Caco-2 (cell line): ENCODE results near the gene ABCF2. TPM values are rescaled to one million over a fixed set of nuclear protein-coding genes. Genes with fewer than 3 reads are reported as not detected.
A peak's percentile ranks its signal among the peaks of the same experiment; 100 is the strongest.

Source experiments
- BruUV-seq: library from RNA; stranded (reverse); fragments of 400-500 nt; replicated peaks from 2 replicates; lab custom pipeline; 2021; lab: Mats Ljungman, UMichigan
- CTCF ChIA-PET: fragments of 300-600 bp; sonication (Branson Sonifier 250); formaldehyde crosslinking; loops from one replicate; lab custom pipeline; 2022; ENCODE audit warnings: antibody characterized with exemption; lab: Charles Lee
- POLR2A ChIA-PET: fragments of 300-600 bp; sonication (Branson Sonifier 250); formaldehyde crosslinking; loops from one replicate; lab custom pipeline; 2022; ENCODE audit warnings: antibody characterized with exemption; lab: Charles Lee
- DNase-seq, 2 experiments: peaks; one replicate each; pipeline versions ENCODE4 v3.0.0 to v3.0.0-alpha.2; 2020 to 2022
- H3K27me3 ChIP-seq: replicated peaks from 2 replicates; pipeline ENCODE4 v1.6.0; 2011; ENCODE audit warnings: low read length; ENCODE audit not compliant: control insufficient read depth, insufficient read depth
- H3K36me3 ChIP-seq: 2 replicates; pipeline ENCODE4 v1.5.1; 2011; ENCODE audit warnings: low read length; ENCODE audit not compliant: control insufficient read depth, insufficient read depth
- H3K4me1 ChIP-seq: fragments of 250-450 bp; sonication (Bioruptor Pico); 2 replicates; pipeline ENCODE4 v1.5.1; 2020; ENCODE audit warnings: mild to moderate bottlenecking
- H3K4me3 ChIP-seq: 2 replicates; pipeline ENCODE4 v1.5.1; 2011; ENCODE audit warnings: low read depth, mild to moderate bottlenecking, control low read depth, low read length
- H3K9me3 ChIP-seq: fragments of 250-450 bp; sonication (Bioruptor Pico); 2 replicates; pipeline ENCODE4 v1.5.1; 2020; ENCODE audit warnings: mild to moderate bottlenecking, moderate library complexity
- H3K27ac Mint-ChIP-seq: one replicate; pipeline ENCODE4 v1.8.0; 2022; ENCODE audit warnings: mixed read lengths; ENCODE audit not compliant: unreplicated experiment
- H3K27me3 Mint-ChIP-seq: one replicate; pipeline ENCODE4 v1.8.0; 2022; ENCODE audit warnings: mixed read lengths; ENCODE audit not compliant: insufficient read depth, unreplicated experiment
- H3K36me3 Mint-ChIP-seq: one replicate; pipeline ENCODE4 v1.8.0; 2022; ENCODE audit warnings: mild to moderate bottlenecking, mixed read lengths; ENCODE audit not compliant: insufficient read depth, unreplicated experiment
- H3K4me1 Mint-ChIP-seq: one replicate; pipeline ENCODE4 v1.8.0; 2022; ENCODE audit warnings: low read depth, mixed read lengths; ENCODE audit not compliant: unreplicated experiment
- H3K4me3 Mint-ChIP-seq: one replicate; pipeline ENCODE4 v1.8.0; 2022; ENCODE audit warnings: mild to moderate bottlenecking, moderate library complexity, mixed read lengths; ENCODE audit not compliant: unreplicated experiment
- H3K9me3 Mint-ChIP-seq: one replicate; pipeline ENCODE4 v1.8.0; 2022; ENCODE audit warnings: mixed read lengths; ENCODE audit not compliant: unreplicated experiment
- CTCF ChIP-seq, 2 experiments: fragments of 200-600 bp in 1 of 2; IDR thresholded peaks; 1 replicate in 1 of 2; 2 replicates in 1 of 2; pipeline versions ENCODE4 v1.5.1 to v1.8.0; 2011 to 2022; ENCODE audit warnings: antibody characterized with exemption in 1 of 2, control low read depth in 1 of 2, inconsistent platforms in 1 of 2, low read depth in 1 of 2, low read length in 1 of 2, mild to moderate bottlenecking in 1 of 2, moderate library complexity in 1 of 2; ENCODE audit not compliant: insufficient read depth in 1 of 2, severe bottlenecking in 1 of 2, unreplicated experiment in 1 of 2
- intact Hi-C: fragments of 100-400 bp; cut with micrococcal nuclease; formaldehyde crosslinking; loops from one replicate; pipeline ENCODE4 v1.10.0; 2022; ENCODE audit not compliant: unreplicated experiment
- total RNA-seq: library from RNA; stranded (reverse); gene quantifications from 2 replicates; pipeline ENCODE4 v1.2.3, GENCODE V29; 2022

ABCF2 gene
- total RNA-seq, 1 experiment from 2014 or later: 57.8 TPM

- no peaks in the 10 kb centered on the region for H3K36me3 ChIP-seq
- ChIA-PET POLR2A (no interaction called here), CTCF (interaction anchor here (0.8 kb wide), 1 partner anchor 53 kb away, joined by 3 read pairs; no protein-coding TSS in a partner anchor)
- TF ChIP-seq CTCF (IDR thresholded peaks at IDR 0.05; ENCODE audit: insufficient read depth in 1 of 2, low read depth in 1 of 2, low read length in 1 of 2, severe bottlenecking in 1 of 2, unreplicated experiment in 1 of 2): no peak
- no peak overlapping the region for H3K4me3 Mint-ChIP-seq
- H3K27me3 Mint-ChIP-seq: peaks cover 21% of the 10 kb centered on the region
- H3K4me3 ChIP-seq: no peak overlapping the region
- intact Hi-C loops: no loop called here
- no peaks in the 10 kb centered on the region for H3K9me3 ChIP-seq
- no peaks in the 10 kb centered on the region for H3K27me3 ChIP-seq
- H3K9me3 Mint-ChIP-seq: no peaks in the 10 kb centered on the region
- no peak overlapping the region for H3K27ac Mint-ChIP-seq
- H3K4me1 ChIP-seq: no peaks in the 10 kb centered on the region
- H3K36me3 Mint-ChIP-seq: no peaks in the 10 kb centered on the region
- DNase-seq: peak in 1 of 2 experiments; percentile 20
- H3K4me1 Mint-ChIP-seq: no peaks in the 10 kb centered on the region
- no TSS peak for BruUV-seq
These were observed 49.7 kb downstream of the ABCF2 start for GRCh38 chr7:151177310-151177709.

- H3K4me3 ChIP-seq: no peak overlapping the region
- POLR2A ChIA-PET: no interaction called here
- intact Hi-C loops: no loop called here
- no peaks in the 10 kb centered on the region for H3K4me1 Mint-ChIP-seq
- no peaks in the 10 kb centered on the region for H3K27me3 ChIP-seq
- no peaks in the 10 kb centered on the region for H3K4me1 ChIP-seq
- no TSS peak for BruUV-seq
- no peak overlapping the region for H3K27ac Mint-ChIP-seq
- no peak overlapping the region for H3K4me3 Mint-ChIP-seq
- CTCF ChIA-PET: interaction anchor here (0.8 kb wide), 1 partner anchor 53 kb away, joined by 3 read pairs; no protein-coding TSS in a partner anchor
- H3K9me3 ChIP-seq: no peaks in the 10 kb centered on the region
- TF ChIP-seq CTCF (IDR thresholded peaks at IDR 0.05; ENCODE audit: insufficient read depth in 1 of 2, low read depth in 1 of 2, low read length in 1 of 2, severe bottlenecking in 1 of 2, unreplicated experiment in 1 of 2): no peak
- H3K27me3 Mint-ChIP-seq: peaks cover 23% of the 10 kb centered on the region
- no peaks in the 10 kb centered on the region for H3K36me3 ChIP-seq
- H3K9me3 Mint-ChIP-seq: no peaks in the 10 kb centered on the region
- H3K36me3 Mint-ChIP-seq: no peaks in the 10 kb centered on the region
- peak in 1 of 2 experiments; percentile 20 for DNase-seq
These were observed 50.6 kb downstream of the ABCF2 start for GRCh38 chr7:151176401-151176800.

GRCh38 chr7:151175793-151176311 lies 51.2 kb downstream of the ABCF2 start:
- ChIA-PET POLR2A (no interaction called here), CTCF (interaction anchor here (0.9 kb wide), 1 partner anchor 10 kb away, joined by 8 read pairs; no protein-coding TSS in a partner anchor)
- no TSS peak for BruUV-seq
- H3K27me3 ChIP-seq: no peaks in the 10 kb centered on the region
- intact Hi-C loops: no loop called here
- peak; percentile 26 to 40 for DNase-seq
- no peaks in the 10 kb centered on the region for H3K4me1 Mint-ChIP-seq
- no peaks in the 10 kb centered on the region for H3K36me3 Mint-ChIP-seq
- no peaks in the 10 kb centered on the region for H3K4me1 ChIP-seq
- H3K27me3 Mint-ChIP-seq: peaks cover 23% of the 10 kb centered on the region
- no peak overlapping the region for H3K4me3 ChIP-seq
- no peak for TF ChIP-seq CTCF (IDR thresholded peaks at IDR 0.05; ENCODE audit: insufficient read depth in 1 of 2, low read depth in 1 of 2, low read length in 1 of 2, severe bottlenecking in 1 of 2, unreplicated experiment in 1 of 2)
- H3K9me3 Mint-ChIP-seq: no peaks in the 10 kb centered on the region
- no peaks in the 10 kb centered on the region for H3K9me3 ChIP-seq
- H3K4me3 Mint-ChIP-seq: no peak overlapping the region
- H3K36me3 ChIP-seq: no peaks in the 10 kb centered on the region
- no peak overlapping the region for H3K27ac Mint-ChIP-seq
